Iris pigment epithelial cell (primary cell): ENCODE measurements around the gene RASEF.
"Not testable (repeated sequence)": the region's sequence is repeated elsewhere in the genome, so short reads cannot be mapped to it uniquely, and the experiment has no call there.

ENCODE experiments used
- DNase-seq: peaks from one replicate; pipeline ENCODE4 v3.0.0-alpha.2; 2011; ENCODE audit warnings: low read depth

RASEF gene

GRCh38 chr9:83062651-83063527 is at the start of gene RASEF:
TSS of gene RASEF (minus strand) at chr9:83063142. CDS start at chr9:83062867, 275 bp downstream.
- peak; percentile 19 for DNase-seq

GRCh38 chr9:83111169-83111568 is 48.2 kb upstream of the RASEF start:
- no peak for DNase-seq

- DNase-seq = no peak
Observed at GRCh38 chr9:83109296-83109695, 46.4 kb upstream of the RASEF start.

GRCh38 chr9:83108208-83108607 is 45.3 kb upstream of the RASEF start:
- no peak for DNase-seq

- DNase-seq = no peak
Observed at GRCh38 chr9:83106772-83107171, 43.8 kb upstream of the RASEF start.

GRCh38 chr9:83106263-83106662 is 43.3 kb upstream of the RASEF start:
- DNase-seq = no peak

- DNase-seq = no peak
Observed at GRCh38 chr9:83097633-83098032, 34.7 kb upstream of the RASEF start.

- DNase-seq = not testable (repeated sequence)
Observed at GRCh38 chr9:83093311-83093710, 30.4 kb upstream of the RASEF start.

GRCh38 chr9:83081846-83082245 is 18.9 kb upstream of the RASEF start:
- DNase-seq = no peak

GRCh38 chr9:83081010-83081409 is 18.1 kb upstream of the RASEF start:
- no peak for DNase-seq

- not testable (repeated sequence) for DNase-seq
Observed at GRCh38 chr9:83075932-83076331, 13.0 kb upstream of the RASEF start.

GRCh38 chr9:83072498-83072897 is 9.6 kb upstream of the RASEF start:
- DNase-seq = not testable (repeated sequence)

- DNase-seq = no peak
Observed at GRCh38 chr9:83071626-83072025, 8.7 kb upstream of the RASEF start.

- peak; percentile 35 for DNase-seq
Observed at GRCh38 chr9:83070261-83070660, 7.3 kb upstream of the RASEF start.

GRCh38 chr9:83069651-83070050 is 6.7 kb upstream of the RASEF start:
- no peak for DNase-seq

- no peak for DNase-seq
Observed at GRCh38 chr9:83068414-83068813, 5.5 kb upstream of the RASEF start.

GRCh38 chr9:83067579-83067978 is 4.6 kb upstream of the RASEF start:
- DNase-seq = no peak

- DNase-seq = peak; percentile 74
Observed at GRCh38 chr9:83066771-83067170, 3.8 kb upstream of the RASEF start.

- no peak for DNase-seq
Observed at GRCh38 chr9:83065233-83065632, 2.3 kb upstream of the RASEF start.

GRCh38 chr9:83061990-83062650 is 822 bp downstream of the RASEF start:
- peak; percentile 15 for DNase-seq

- DNase-seq = no peak
Observed at GRCh38 chr9:83061036-83061435, 1.9 kb downstream of the RASEF start.

GRCh38 chr9:83060556-83060955 is 2.4 kb downstream of the RASEF start:
- peak; percentile 7 for DNase-seq

- no peak for DNase-seq
Observed at GRCh38 chr9:83059417-83059816, 3.5 kb downstream of the RASEF start.
